SK-N-SH (cell line): ENCODE measurements around the gene A2ML1.

ENCODE experiments used
- CTCF ChIP-seq: fragments of 200-600 bp; sonication (generic); IDR thresholded peaks from 2 replicates; pipeline ENCODE4 v1.6.1; 2017; ENCODE audit warnings: antibody characterized with exemption, mild to moderate bottlenecking, moderate library complexity
- EZH2phosphoT487 ChIP-seq: fragments of 200-600 bp; sonication (generic); IDR thresholded peaks from 2 replicates; pipeline ENCODE4 v1.6.1; 2017; ENCODE audit warnings: low read depth, mixed run types, mild to moderate bottlenecking, antibody characterized with exemption, moderate library complexity, borderline replicate concordance
- REST ChIP-seq: IDR thresholded peaks from 2 replicates; pipeline ENCODE4 v1.6.1; 2012; ENCODE audit warnings: mild to moderate bottlenecking, low read depth, low read length, moderate library complexity
- RFX5 ChIP-seq: IDR thresholded peaks from 2 replicates; pipeline ENCODE4 v1.6.1; 2012; ENCODE audit warnings: mild to moderate bottlenecking, improper control_type of control experiment, low read length
- RXRA ChIP-seq: IDR thresholded peaks from 2 replicates; pipeline ENCODE4 v1.4.0; 2012; ENCODE audit warnings: low read depth, mild to moderate bottlenecking, borderline replicate concordance
- TAF1 ChIP-seq: IDR thresholded peaks from 2 replicates; pipeline ENCODE4 v1.6.1; 2012; ENCODE audit warnings: low read depth, mild to moderate bottlenecking, low read length, moderate library complexity, borderline replicate concordance
- TCF12 ChIP-seq: IDR thresholded peaks from 2 replicates; pipeline ENCODE4 v1.4.0; 2012
- USF2 ChIP-seq: fragments of 150-350 bp; IDR thresholded peaks from 2 replicates; pipeline ENCODE4 v1.6.1; 2017; ENCODE audit warnings: antibody characterized with exemption, low read length, low read depth, borderline replicate concordance

- TF ChIP-seq USF2 (no peak), CTCF (no peak), RXRA (no peak), TAF1 (no peak), REST (no peak), RFX5 (no peak), TCF12 (no peak), EZH2phosphoT487 (no peak)
These were observed 8.7 kb downstream of the A2ML1 start for GRCh38 chr12:8831116-8831515.
